ENCODE data around the gene GCC1. TPM values are rescaled to one million over a fixed set of nuclear protein-coding genes. Genes with fewer than 3 reads are reported as not detected.

The GCC1 gene
- total RNA-seq, 1 experiment from 2014 or later, result 19.1 TPM

DNA sequence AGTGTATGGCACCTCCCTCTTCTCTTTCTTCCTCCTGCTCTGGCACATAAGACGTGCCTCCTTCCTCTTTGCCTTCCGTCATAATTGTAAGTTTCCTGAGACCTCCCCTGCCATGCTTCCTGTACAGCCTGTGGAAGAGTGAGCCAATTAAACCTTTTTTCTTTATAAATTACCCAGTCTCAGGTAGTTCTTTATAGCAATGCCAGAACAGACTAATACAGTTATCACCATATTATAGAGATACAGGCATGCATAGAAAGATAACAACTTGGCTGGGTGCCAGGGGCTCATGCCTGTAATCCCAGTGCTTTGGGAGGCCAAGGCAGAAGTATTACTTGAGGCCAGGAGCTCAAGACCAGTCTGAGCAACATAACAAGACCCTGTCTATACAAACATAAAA, 53.2 kb downstream of the GCC1 start:
- Histone ChIP-seq H3K36me3 (ENCODE audit: control insufficient read depth, insufficient read depth, low read length) (no peaks in the 10 kb centered on the region), H3K4me3 (ENCODE audit: low read depth in 2 of 2, low read length in 2 of 2) (no peak overlapping the region), H3K27ac (ENCODE audit: low read length) (no peak overlapping the region), H3K9me3 (ENCODE audit: control insufficient read depth, insufficient read depth, low read depth, low read length) (no peaks in the 10 kb centered on the region), H3K4me1 (ENCODE audit: control insufficient read depth, insufficient read depth, low read length) (no peaks in the 10 kb centered on the region), H3K27me3 (ENCODE audit: control insufficient read depth, insufficient read depth, low read length) (no peaks in the 10 kb centered on the region)
- ATAC-seq (no peak), DNase-seq (ENCODE audit: low read depth, low spot score) (no peak)
- POLR2A ChIA-PET, result no interaction called here
- CTCF ChIA-PET, result no interaction called here
- in situ Hi-C loops (cut with HindIII; ENCODE audit: low pct_unique_long_range_greater_than_20kb, low sequenced_read_pairs) (no loop called here), intact Hi-C loops (cut with micrococcal nuclease; ENCODE audit: unreplicated experiment) (no loop called here)
- TF ChIP-seq SIN3A (IDR thresholded peaks at IDR 0.05; ENCODE audit: borderline replicate concordance, insufficient read depth, low read depth, low read length) (no peak), REST (IDR thresholded peaks at IDR 0.05; ENCODE audit: insufficient read depth in 1 of 2, low read depth in 2 of 2, low read length in 1 of 2) (no peak), TCF7L2 (IDR thresholded peaks at IDR 0.05; ENCODE audit: low read depth, low read length) (no peak), POLR2AphosphoS5 (IDR thresholded peaks at IDR 0.05; ENCODE audit: low read depth, low read length) (no peak)
- TF ChIP-seq, protein P1, sequence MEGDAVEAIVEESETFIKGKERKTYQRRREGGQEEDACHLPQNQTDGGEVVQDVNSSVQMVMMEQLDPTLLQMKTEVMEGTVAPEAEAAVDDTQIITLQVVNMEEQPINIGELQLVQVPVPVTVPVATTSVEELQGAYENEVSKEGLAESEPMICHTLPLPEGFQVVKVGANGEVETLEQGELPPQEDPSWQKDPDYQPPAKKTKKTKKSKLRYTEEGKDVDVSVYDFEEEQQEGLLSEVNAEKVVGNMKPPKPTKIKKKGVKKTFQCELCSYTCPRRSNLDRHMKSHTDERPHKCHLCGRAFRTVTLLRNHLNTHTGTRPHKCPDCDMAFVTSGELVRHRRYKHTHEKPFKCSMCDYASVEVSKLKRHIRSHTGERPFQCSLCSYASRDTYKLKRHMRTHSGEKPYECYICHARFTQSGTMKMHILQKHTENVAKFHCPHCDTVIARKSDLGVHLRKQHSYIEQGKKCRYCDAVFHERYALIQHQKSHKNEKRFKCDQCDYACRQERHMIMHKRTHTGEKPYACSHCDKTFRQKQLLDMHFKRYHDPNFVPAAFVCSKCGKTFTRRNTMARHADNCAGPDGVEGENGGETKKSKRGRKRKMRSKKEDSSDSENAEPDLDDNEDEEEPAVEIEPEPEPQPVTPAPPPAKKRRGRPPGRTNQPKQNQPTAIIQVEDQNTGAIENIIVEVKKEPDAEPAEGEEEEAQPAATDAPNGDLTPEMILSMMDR (IDR thresholded peaks at IDR 0.05), result no peak
- BruUV-seq (replicated peaks), result no TSS peak

Other genes starting within 250 kb of the GCC1 start
- 26.0 TPM for gene ZNF800, start 192.9 kb downstream of the GCC1 start, total RNA-seq (2021; ENCODE audit: unreplicated experiment)
- 155 TPM for gene ARF5, start 2.8 kb upstream of the GCC1 start, total RNA-seq (2021; ENCODE audit: unreplicated experiment)
- gene FSCN3, start 8.1 kb upstream of the GCC1 start, total RNA-seq (2021; ENCODE audit: unreplicated experiment), result 1.1 TPM
- gene PAX4, start 32.5 kb upstream of the GCC1 start, total RNA-seq (2021; ENCODE audit: unreplicated experiment), result not detected
- gene SND1, start 66.6 kb upstream of the GCC1 start, total RNA-seq (2021; ENCODE audit: unreplicated experiment), result 176 TPM

Data from Panc1 (cell line).